CD8-positive, alpha-beta memory T cell (primary cell): ENCODE data around the gene MYOM1. TPM values are rescaled to one million over a fixed set of nuclear protein-coding genes. Genes with fewer than 3 reads are reported as not detected.

ENCODE experiments used
- CTCF ChIA-PET: fragments of 350-600 bp; sonication (Branson Sonifier 250); formaldehyde crosslinking; loops from one replicate; lab custom pipeline; 2021; ENCODE audit warnings: antibody characterized with exemption; lab: Charles Lee
- POLR2A ChIA-PET: fragments of 350-600 bp; sonication (Branson Sonifier 250); formaldehyde crosslinking; loops from one replicate; lab custom pipeline; 2021; ENCODE audit warnings: antibody characterized with exemption; lab: Charles Lee
- DNase-seq, 5 donors: peaks; one replicate each; pipeline versions ENCODE4 v3.0.0 to v3.0.0-alpha.2; 2020 to 2022; ENCODE audit warnings: mixed read lengths in 1 of 5
- H3K27ac ChIP-seq: one replicate; pipeline ENCODE4 v1.7.0; 2013; ENCODE audit warnings: low read depth, mild to moderate bottlenecking, low read length, moderate library complexity
- H3K27me3 ChIP-seq: 2 replicates; pipeline ENCODE4 v1.7.0; 2013; ENCODE audit warnings: low read length, mild to moderate bottlenecking; ENCODE audit not compliant: insufficient read depth, poor library complexity, severe bottlenecking
- H3K36me3 ChIP-seq: 2 replicates; pipeline ENCODE4 v1.7.0; 2013; ENCODE audit warnings: mild to moderate bottlenecking, low read length, moderate library complexity; ENCODE audit not compliant: insufficient read depth
- H3K4me1 ChIP-seq: 2 replicates; pipeline ENCODE4 v1.7.0; 2013; ENCODE audit warnings: mild to moderate bottlenecking, low read length, moderate library complexity; ENCODE audit not compliant: insufficient read depth
- H3K4me3 ChIP-seq: 2 replicates; pipeline ENCODE4 v1.7.0; 2013; ENCODE audit warnings: mild to moderate bottlenecking, low read length
- H3K9me3 ChIP-seq: 2 replicates; pipeline ENCODE4 v1.7.0; 2013; ENCODE audit warnings: mild to moderate bottlenecking, low read length
- H3K27ac Mint-ChIP-seq, 8 donors: one replicate each; pipeline ENCODE4 v1.8.0; 2020 to 2021; ENCODE audit warnings: mixed read lengths in 8 of 8, mild to moderate bottlenecking in 6 of 8, inconsistent platforms in 3 of 8, moderate library complexity in 3 of 8
- H3K27me3 Mint-ChIP-seq, 2 donors: one replicate each; pipeline ENCODE4 v1.8.0; 2020 to 2021; ENCODE audit warnings: mixed read lengths in 2 of 2, mild to moderate bottlenecking in 1 of 2, moderate library complexity in 1 of 2
- H3K36me3 Mint-ChIP-seq, 3 donors: one replicate each; pipeline ENCODE4 v1.8.0; 2020 to 2021; ENCODE audit warnings: mixed read lengths in 3 of 3, inconsistent platforms in 1 of 3, mild to moderate bottlenecking in 1 of 3
- H3K4me1 Mint-ChIP-seq, 3 donors: one replicate each; pipeline ENCODE4 v1.8.0; 2020 to 2021; ENCODE audit warnings: mixed read lengths in 3 of 3, inconsistent platforms in 1 of 3, mild to moderate bottlenecking in 1 of 3
- H3K4me3 Mint-ChIP-seq, 7 donors: one replicate each; pipeline ENCODE4 v1.8.0; 2020 to 2021; ENCODE audit warnings: mixed read lengths in 7 of 7, mild to moderate bottlenecking in 6 of 7, moderate library complexity in 4 of 7, inconsistent platforms in 2 of 7
- H3K9me3 Mint-ChIP-seq, 5 donors: one replicate each; pipeline ENCODE4 v1.8.0; 2020 to 2022; ENCODE audit warnings: mixed read lengths in 5 of 5, mild to moderate bottlenecking in 3 of 5, moderate library complexity in 2 of 5, inconsistent platforms in 1 of 5
- polyA plus RNA-seq: library from polyadenylated mRNA; unstranded; fragments of 300-500 nt; fragmentation: Illumina TruSeq; gene quantifications from one replicate; pipeline ENCODE4 v1.2.3, GENCODE V29; 2021
- total RNA-seq, 2 experiments: library from RNA; stranded (reverse); gene quantifications; one replicate each; pipeline ENCODE4 v1.2.3, GENCODE V29; 2021

Gene MYOM1
- total and polyA plus RNA-seq, 3 experiments from 2014 or later: 0.84 to 1.2 (median 0.92) TPM

DNA sequence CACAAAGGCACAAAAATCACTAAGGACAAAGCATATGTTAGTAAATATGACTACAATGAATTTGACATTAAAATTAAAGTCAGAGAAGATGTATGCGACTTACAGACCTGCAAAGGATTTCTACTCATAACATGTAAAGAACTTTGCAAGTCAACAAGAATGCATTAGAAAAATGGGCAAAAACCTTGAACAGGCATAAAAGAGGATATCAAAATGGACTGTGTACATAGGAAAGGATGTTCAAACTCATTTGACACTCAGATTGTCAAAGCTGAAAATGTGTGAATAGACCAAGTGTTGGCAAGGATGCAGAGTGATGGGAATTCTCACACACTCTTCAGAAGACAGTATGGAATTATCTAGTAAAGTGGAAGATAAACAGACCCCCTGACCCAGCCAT lies 94.9 kb downstream of the MYOM1 start:
- Histone ChIP-seq H3K36me3 (no peaks in the 10 kb centered on the region), H3K27ac (no peak overlapping the region), H3K9me3 (no peaks in the 10 kb centered on the region), H3K4me3 (no peak overlapping the region), H3K27me3 (no peaks in the 10 kb centered on the region), H3K4me1 (peaks cover 8% of the 10 kb centered on the region)
- POLR2A ChIA-PET: no interaction called here
- Mint-ChIP-seq H3K9me3 (peaks cover 0 to 4% (median 0%) of the 10 kb centered on the region in 5 donors), H3K4me1 (peaks cover 9% of the 10 kb centered on the region in 3 donors), H3K27me3 (peaks cover 0 to 3% of the 10 kb centered on the region in 2 donors), H3K27ac (no peak overlapping the region), H3K4me3 (no peak overlapping the region), H3K36me3 (peaks cover 9 to 23% (median 15%) of the 10 kb centered on the region in 3 donors)
- CTCF ChIA-PET: interaction anchor here (1.5 to 6.2 kb wide), 3 partner anchors 47 to 139 kb away, joined by 3 to 72 read pairs (median 3); no protein-coding TSS in a partner anchor
- no peak for DNase-seq

DNA sequence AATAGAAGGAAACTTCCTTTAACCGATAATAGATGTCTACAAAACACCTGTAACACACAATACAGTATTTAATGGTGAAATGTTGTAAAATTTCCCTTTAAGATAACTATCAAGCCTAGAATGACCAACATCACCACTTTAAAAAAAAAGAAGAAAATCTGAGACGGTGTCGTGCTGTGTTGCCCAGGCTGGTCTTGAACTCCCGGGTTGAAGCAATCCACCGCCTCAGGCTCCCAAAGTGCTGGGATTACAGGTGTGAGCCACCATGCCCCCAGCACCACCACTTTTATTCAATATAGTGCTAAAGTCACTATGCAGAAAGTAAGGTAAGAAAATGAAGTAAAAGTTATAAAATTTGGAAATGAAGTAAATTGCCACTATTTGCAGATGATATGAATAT lies 96.9 kb downstream of the MYOM1 start:
- no peak overlapping the region for H3K27ac ChIP-seq
- no peaks in the 10 kb centered on the region for H3K27me3 ChIP-seq
- no peak overlapping the region for H3K27ac Mint-ChIP-seq
- CTCF ChIA-PET: interaction anchor here (1.2 kb wide), 1 partner anchor 10 kb away, joined by 3 read pairs; no protein-coding TSS in a partner anchor
- POLR2A ChIA-PET: no interaction called here
- H3K4me1 ChIP-seq: no peaks in the 10 kb centered on the region
- no peak overlapping the region for H3K4me3 Mint-ChIP-seq
- no peaks in the 10 kb centered on the region for H3K4me1 Mint-ChIP-seq
- peaks cover 9 to 27% (median 15%) of the 10 kb centered on the region in 3 donors for H3K36me3 Mint-ChIP-seq
- H3K9me3 Mint-ChIP-seq: peaks cover 0 to 4% (median 0%) of the 10 kb centered on the region in 5 donors
- no peaks in the 10 kb centered on the region for H3K27me3 Mint-ChIP-seq
- DNase-seq: no peak
- no peak overlapping the region for H3K4me3 ChIP-seq
- H3K9me3 ChIP-seq: no peaks in the 10 kb centered on the region
- no peaks in the 10 kb centered on the region for H3K36me3 ChIP-seq

DNA sequence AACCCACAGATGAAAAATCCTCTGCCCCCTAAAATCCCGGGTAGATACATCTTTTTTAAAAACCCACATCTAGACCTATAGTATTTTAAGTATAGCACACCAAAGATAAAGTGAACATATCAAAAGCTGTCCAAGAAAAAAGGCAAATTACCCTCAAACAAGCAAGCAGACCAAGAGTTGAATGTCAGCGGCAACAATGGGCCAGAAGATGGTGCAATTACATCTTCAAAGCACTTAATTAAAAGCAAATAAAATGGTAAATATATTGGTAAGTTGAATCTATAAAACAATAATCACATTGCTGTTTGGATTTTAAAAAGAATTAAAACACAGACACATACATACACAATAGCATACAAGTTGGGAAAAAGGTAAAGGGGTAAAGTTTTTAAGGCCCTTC lies 98.5 kb downstream of the MYOM1 start:
- no peak for DNase-seq
- Mint-ChIP-seq H3K36me3 (peaks cover 7 to 21% (median 11%) of the 10 kb centered on the region in 3 donors), H3K4me1 (no peaks in the 10 kb centered on the region), H3K27me3 (no peaks in the 10 kb centered on the region), H3K9me3 (peaks cover 0 to 4% (median 0%) of the 10 kb centered on the region in 5 donors), H3K27ac (no peak overlapping the region), H3K4me3 (no peak overlapping the region)
- POLR2A ChIA-PET: no interaction called here
- CTCF ChIA-PET: no interaction called here
- Histone ChIP-seq H3K27ac (no peak overlapping the region), H3K9me3 (no peaks in the 10 kb centered on the region), H3K27me3 (no peaks in the 10 kb centered on the region), H3K36me3 (no peaks in the 10 kb centered on the region), H3K4me3 (no peak overlapping the region), H3K4me1 (no peaks in the 10 kb centered on the region)

DNA sequence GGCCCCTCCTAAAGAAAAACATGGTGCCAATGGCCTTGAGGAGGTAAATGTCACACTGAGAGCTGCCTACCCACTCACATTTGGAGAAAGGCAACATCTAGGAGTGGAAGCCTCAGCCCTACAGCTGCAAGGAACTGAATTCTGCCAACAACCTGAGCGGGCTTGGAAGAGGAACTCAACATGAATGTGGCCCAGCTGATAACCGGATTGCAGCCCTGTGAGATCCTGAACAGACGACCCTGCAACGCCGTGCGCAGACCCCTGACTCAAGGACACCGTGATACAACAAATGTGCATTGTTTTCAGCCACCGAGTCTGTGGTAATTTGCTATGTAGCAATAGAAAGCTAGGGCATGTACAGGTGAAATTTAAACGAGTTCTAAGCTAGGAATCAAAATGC lies 99.4 kb downstream of the MYOM1 start:
- ChIA-PET CTCF (interaction anchor here (0.6 to 1.1 kb wide), 2 partner anchors 9 to 79 kb away, joined by 3 to 5 read pairs; no protein-coding TSS in a partner anchor), POLR2A (no interaction called here)
- Histone ChIP-seq H3K4me1 (no peaks in the 10 kb centered on the region), H3K27ac (no peak overlapping the region), H3K9me3 (no peaks in the 10 kb centered on the region), H3K27me3 (no peaks in the 10 kb centered on the region), H3K36me3 (no peaks in the 10 kb centered on the region), H3K4me3 (no peak overlapping the region)
- Mint-ChIP-seq H3K9me3 (peaks cover 0 to 4% (median 0%) of the 10 kb centered on the region in 5 donors), H3K27me3 (no peaks in the 10 kb centered on the region), H3K27ac (no peak overlapping the region), H3K4me3 (no peak overlapping the region), H3K36me3 (peaks cover 7 to 18% (median 9%) of the 10 kb centered on the region in 3 donors), H3K4me1 (no peaks in the 10 kb centered on the region)
- no peak for DNase-seq

DNA sequence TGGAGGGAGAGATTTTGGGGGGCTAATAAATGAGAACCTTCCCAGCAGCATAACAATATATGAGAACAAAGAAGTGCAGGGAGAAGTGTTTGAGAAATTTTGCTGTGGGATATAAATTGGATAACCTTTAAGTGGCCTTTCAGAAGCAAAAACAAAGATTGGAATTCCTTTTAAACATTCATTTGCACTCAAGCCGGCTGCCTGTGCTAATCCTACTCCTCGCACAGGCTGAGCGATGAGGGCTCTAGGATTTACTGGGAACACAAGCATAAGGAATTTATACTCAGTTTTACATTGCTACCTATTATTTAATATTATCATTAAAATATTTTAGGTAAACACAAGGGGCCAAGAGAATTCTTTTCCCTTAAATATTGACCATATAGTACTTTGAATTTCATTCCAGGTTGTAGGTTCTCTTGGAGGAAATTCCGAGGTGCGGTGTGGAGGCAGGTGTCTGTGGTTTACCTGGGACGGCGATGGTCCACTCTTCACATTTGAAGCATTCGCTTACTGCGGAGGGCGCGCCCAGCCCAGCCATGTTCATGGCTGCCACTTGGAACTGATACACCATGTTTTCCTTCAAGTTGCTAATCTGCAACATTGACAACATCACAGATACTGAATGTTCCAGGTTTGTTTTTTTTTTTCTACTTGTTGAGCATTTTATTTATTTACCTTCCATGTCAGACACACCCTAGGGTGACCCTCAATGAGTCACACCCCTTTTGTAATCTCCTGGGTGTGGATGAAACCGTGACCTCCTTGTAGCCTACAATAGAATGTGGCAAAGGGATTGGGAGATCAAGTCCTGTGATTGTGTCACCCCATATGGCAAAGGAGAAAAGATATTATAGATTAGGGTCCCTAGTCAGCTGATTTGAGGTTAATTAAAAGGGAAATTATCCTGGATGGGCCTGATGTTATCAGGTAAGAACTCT lies 100.1 kb downstream of the MYOM1 start:
- Mint-ChIP-seq H3K36me3 (peaks cover 3 to 12% (median 6%) of the 10 kb centered on the region in 3 donors), H3K27ac (no peak overlapping the region), H3K4me3 (no peak overlapping the region), H3K9me3 (peaks cover 0 to 1% (median 0%) of the 10 kb centered on the region in 5 donors), H3K4me1 (no peaks in the 10 kb centered on the region), H3K27me3 (no peaks in the 10 kb centered on the region)
- H3K36me3 ChIP-seq: no peaks in the 10 kb centered on the region
- POLR2A ChIA-PET: no interaction called here
- DNase-seq: no peak
- CTCF ChIA-PET: interaction anchor here (0.6 to 1.1 kb wide), 2 partner anchors 10 to 80 kb away, joined by 3 to 5 read pairs; no protein-coding TSS in a partner anchor
- no peak overlapping the region for H3K27ac ChIP-seq
- H3K4me1 ChIP-seq: no peaks in the 10 kb centered on the region
- H3K27me3 ChIP-seq: no peaks in the 10 kb centered on the region
- no peak overlapping the region for H3K4me3 ChIP-seq
- no peaks in the 10 kb centered on the region for H3K9me3 ChIP-seq

DNA sequence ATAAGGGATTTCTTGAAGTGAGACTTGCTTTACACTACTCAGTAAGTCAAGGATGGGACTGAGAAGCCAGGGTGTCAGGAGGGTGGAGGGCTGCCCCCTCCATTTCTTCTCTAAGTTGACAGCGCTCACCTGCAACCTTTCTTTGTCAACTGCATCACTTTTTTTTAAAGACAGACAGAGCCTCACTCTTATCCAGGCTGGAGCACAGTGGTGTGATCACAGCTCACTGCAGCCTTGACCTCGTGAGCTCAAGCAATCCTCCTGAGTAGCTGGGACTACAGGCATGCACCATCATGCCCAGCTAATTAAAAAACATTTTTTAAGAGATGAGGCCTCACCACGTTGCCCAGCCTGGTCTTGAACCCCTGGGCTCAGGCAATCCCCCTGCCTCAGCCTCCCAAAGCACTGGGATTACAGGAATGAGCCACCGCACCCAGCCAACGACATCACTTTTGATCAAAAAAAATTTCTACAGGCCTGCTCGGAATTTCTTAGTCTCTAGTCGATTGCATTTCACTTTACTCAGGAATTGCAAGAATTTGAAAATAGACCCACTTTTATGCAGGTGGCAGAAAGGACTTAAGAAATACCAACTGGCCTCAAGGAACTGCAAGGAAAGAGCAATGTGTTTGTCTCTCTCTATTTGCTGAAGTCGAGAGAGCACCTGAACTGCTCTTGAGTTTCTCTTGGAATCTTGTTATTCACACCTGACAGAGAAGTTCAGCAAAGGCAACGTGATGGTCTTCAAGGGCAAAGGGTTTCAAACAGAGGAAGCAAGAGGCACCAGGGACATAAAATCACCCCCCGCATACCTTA lies 101.4 kb downstream of the MYOM1 start:
- Mint-ChIP-seq H3K36me3 (peaks cover 2 to 10% (median 4%) of the 10 kb centered on the region in 3 donors), H3K27ac (no peak overlapping the region), H3K27me3 (no peaks in the 10 kb centered on the region), H3K4me1 (no peaks in the 10 kb centered on the region), H3K9me3 (no peaks in the 10 kb centered on the region), H3K4me3 (no peak overlapping the region)
- Histone ChIP-seq H3K4me3 (no peak overlapping the region), H3K4me1 (no peaks in the 10 kb centered on the region), H3K27ac (no peak overlapping the region), H3K36me3 (no peaks in the 10 kb centered on the region), H3K9me3 (no peaks in the 10 kb centered on the region), H3K27me3 (no peaks in the 10 kb centered on the region)
- ChIA-PET POLR2A (no interaction called here), CTCF (interaction anchor here (1.4 kb wide), 1 partner anchor 10 kb away, joined by 6 read pairs; no protein-coding TSS in a partner anchor)
- DNase-seq: no peak

DNA sequence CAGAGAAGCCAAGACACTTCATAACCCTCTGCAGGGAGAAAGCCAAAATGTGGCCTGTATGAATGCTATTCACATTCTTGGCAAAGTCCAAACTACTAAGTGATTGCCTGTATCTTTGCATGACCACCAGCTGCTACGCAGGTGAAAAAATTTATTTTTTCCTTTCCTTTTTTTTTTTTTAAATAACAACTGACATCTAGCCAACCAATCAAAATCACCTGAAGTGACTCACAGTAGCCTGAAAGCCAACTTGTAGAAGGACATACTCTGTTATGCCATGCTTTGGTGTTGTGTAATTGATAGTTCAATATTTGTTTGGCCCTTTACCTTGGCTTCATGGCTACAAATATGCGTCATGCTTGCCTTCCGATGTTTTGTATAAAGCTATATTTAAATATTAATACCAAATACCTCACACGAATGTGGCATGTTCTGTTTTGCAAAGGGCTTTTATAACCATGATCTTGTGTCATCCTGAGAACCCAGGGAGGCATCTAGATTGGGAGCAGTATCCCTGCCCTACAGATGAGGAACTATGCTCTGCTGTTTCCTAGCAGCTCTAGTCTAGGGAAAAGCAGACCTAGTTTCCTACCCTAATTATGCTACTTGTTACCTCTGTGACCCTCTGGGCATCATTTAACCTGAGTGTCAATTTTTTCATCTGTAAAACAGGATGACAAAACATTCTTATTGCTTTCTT lies 102.1 kb downstream of the MYOM1 start:
- no peak for DNase-seq
- CTCF ChIA-PET: interaction anchor here (1.4 kb wide), 1 partner anchor 11 kb away, joined by 6 read pairs; no protein-coding TSS in a partner anchor

More for the DNA sequence above, 102.1 kb downstream of the MYOM1 start:
- Mint-ChIP-seq H3K9me3 (no peaks in the 10 kb centered on the region), H3K4me1 (no peaks in the 10 kb centered on the region), H3K36me3 (peaks cover 2 to 10% (median 4%) of the 10 kb centered on the region in 3 donors), H3K4me3 (no peak overlapping the region), H3K27ac (no peak overlapping the region), H3K27me3 (no peaks in the 10 kb centered on the region)
- Histone ChIP-seq H3K9me3 (no peaks in the 10 kb centered on the region), H3K4me3 (no peak overlapping the region), H3K4me1 (no peaks in the 10 kb centered on the region), H3K27ac (no peak overlapping the region), H3K36me3 (no peaks in the 10 kb centered on the region), H3K27me3 (no peaks in the 10 kb centered on the region)
- POLR2A ChIA-PET: no interaction called here
